Endothelial cell of umbilical vein (primary cell): ENCODE data around the gene PPP1R1B. TPM values are rescaled to one million over a fixed set of nuclear protein-coding genes. Genes with fewer than 3 reads are reported as not detected.

Experiments used
- BruUV-seq: library from RNA; stranded (reverse); fragments of 400-500 nt; replicated peaks from 2 replicates; lab custom pipeline; 2021; lab: Mats Ljungman, UMichigan
- CTCF ChIA-PET: fragments of 300-600, 350-600 bp; sonication (Branson Sonifier 250); formaldehyde crosslinking; loops from one replicate; lab custom pipeline; 2021; ENCODE audit warnings: antibody characterized with exemption, inconsistent platforms; lab: Charles Lee
- POLR2A ChIA-PET: fragments of 300-600, 350-600 bp; sonication (Branson Sonifier 250); formaldehyde crosslinking; loops from one replicate; lab custom pipeline; 2021; ENCODE audit warnings: antibody characterized with exemption, inconsistent platforms; lab: Charles Lee
- DNase-seq: peaks from one replicate; pipeline ENCODE4 v3.0.0-alpha.2; 2011; ENCODE audit warnings: low read depth, low spot score
- FAIRE-seq: peaks from 2 replicates; lab custom pipeline; 2011; peaks lifted over from hg19 to GRCh38; lab: Jason Lieb, UNC
- H2AFZ ChIP-seq: 2 replicates; pipeline ENCODE4 v1.6.0; 2012; ENCODE audit warnings: low read depth, low read length, control low read depth, inconsistent platforms
- H3K27ac ChIP-seq: 2 replicates; pipeline ENCODE4 v1.5.1; 2011; ENCODE audit warnings: low read depth, mild to moderate bottlenecking, control low read depth, low read length, moderate library complexity; ENCODE audit not compliant: insufficient read depth
- H3K27me3 ChIP-seq, 2 experiments: 2 replicates each; pipeline versions ENCODE4 v1.6.0 to v1.6.1; 2011; ENCODE audit warnings: low read length in 2 of 2, mixed read lengths in 1 of 2; ENCODE audit not compliant: control insufficient read depth in 2 of 2, insufficient read depth in 2 of 2
- H3K36me3 ChIP-seq, 2 experiments: 2 replicates in 1 of 2; 3 replicates in 1 of 2; pipeline ENCODE4 v1.5.1; 2011; ENCODE audit warnings: low read length in 2 of 2, mild to moderate bottlenecking in 1 of 2, moderate library complexity in 1 of 2; ENCODE audit not compliant: control insufficient read depth in 2 of 2, insufficient read depth in 2 of 2; ENCODE audit errors: extremely low read depth in 1 of 2
- H3K4me1 ChIP-seq: 3 replicates; pipeline ENCODE4 v1.5.1; 2011; ENCODE audit warnings: mild to moderate bottlenecking, low read length; ENCODE audit not compliant: control insufficient read depth, insufficient read depth; ENCODE audit errors: extremely low read depth
- H3K4me2 ChIP-seq: 2 replicates; pipeline ENCODE4 v1.6.1; 2011; ENCODE audit warnings: low read length, control low read depth, mixed read lengths; ENCODE audit not compliant: insufficient read depth
- H3K4me3 ChIP-seq, 3 experiments: fragments of 200-600 bp in 1 of 3; sonication (generic), shearing (Covaris generic) in 1 of 3; replicated peaks in 1 of 3; 2 replicates each; pipeline ENCODE4 v1.5.1; 2011 to 2016; ENCODE audit warnings: control low read depth in 3 of 3, low read length in 3 of 3, mild to moderate bottlenecking in 2 of 3, inconsistent platforms in 1 of 3, low read depth in 1 of 3, moderate library complexity in 1 of 3; ENCODE audit not compliant: insufficient read depth in 1 of 3
- H3K79me2 ChIP-seq: 2 replicates; pipeline ENCODE4 v1.6.0; 2012; ENCODE audit warnings: low read length, inconsistent platforms; ENCODE audit not compliant: control insufficient read depth, insufficient read depth
- H3K9ac ChIP-seq: replicated peaks from 2 replicates; pipeline ENCODE3; 2011; ENCODE audit warnings: low read length, control low read depth; ENCODE audit not compliant: insufficient read depth; ENCODE audit errors: extremely low read depth
- H3K9me1 ChIP-seq: replicated peaks from 3 replicates; pipeline ENCODE4 v1.6.0; 2011; ENCODE audit warnings: mild to moderate bottlenecking, low read length; ENCODE audit not compliant: control insufficient read depth, insufficient read depth; ENCODE audit errors: extremely low read depth
- H3K9me3 ChIP-seq: replicated peaks from 2 replicates; pipeline ENCODE4 v1.5.1; 2012; ENCODE audit warnings: low read length, inconsistent platforms; ENCODE audit not compliant: control insufficient read depth, insufficient read depth
- H4K20me1 ChIP-seq: replicated peaks from 2 replicates; pipeline ENCODE3; 2011; ENCODE audit warnings: mild to moderate bottlenecking, low read length; ENCODE audit not compliant: control insufficient read depth, insufficient read depth; ENCODE audit errors: extremely low read depth
- CTCF ChIP-seq, 2 donors: IDR thresholded peaks; 1 replicate in 1 of 2; 2 replicates in 1 of 2; pipeline ENCODE4 v1.5.1; 2011; ENCODE audit warnings: low read length in 2 of 2, mild to moderate bottlenecking in 2 of 2, moderate library complexity in 2 of 2, control low read depth in 1 of 2, inconsistent platforms in 1 of 2, low read depth in 1 of 2; ENCODE audit not compliant: insufficient read depth in 1 of 2; ENCODE audit errors: extremely low read depth in 1 of 2
- EZH2 ChIP-seq: IDR thresholded peaks from 2 replicates; pipeline ENCODE4 v1.6.1; 2012; ENCODE audit warnings: borderline replicate concordance, low read depth, mild to moderate bottlenecking, moderate library complexity, low read length, inconsistent platforms; ENCODE audit not compliant: severe bottlenecking
- FOS ChIP-seq: IDR thresholded peaks from 2 replicates; pipeline ENCODE4 v1.6.1; 2011; ENCODE audit warnings: mild to moderate bottlenecking, low read length, moderate library complexity, borderline replicate concordance; ENCODE audit not compliant: insufficient read depth
- GATA2 ChIP-seq: IDR thresholded peaks from 2 replicates; pipeline ENCODE4 v1.7.0; 2011; ENCODE audit warnings: low read depth, mild to moderate bottlenecking, moderate library complexity, mixed read lengths, low read length; ENCODE audit not compliant: insufficient read length, insufficient read depth
- JUN ChIP-seq: IDR thresholded peaks from 2 replicates; pipeline ENCODE4 v1.6.1; 2011; ENCODE audit warnings: borderline replicate concordance, low read depth; ENCODE audit not compliant: insufficient read length, insufficient read depth
- MAX ChIP-seq: IDR thresholded peaks from 2 replicates; pipeline ENCODE4 v1.6.1; 2011; ENCODE audit not compliant: insufficient read depth, insufficient read length
- MYC ChIP-seq: IDR thresholded peaks from one replicate; pipeline ENCODE4 v1.6.1; 2011; ENCODE audit warnings: mild to moderate bottlenecking, low read depth, low read length
- POLR2A ChIP-seq: IDR thresholded peaks from 2 replicates; pipeline ENCODE4 v1.6.1; 2012; ENCODE audit warnings: low read depth, mild to moderate bottlenecking, control low read depth, low read length
- POLR2AphosphoS5 ChIP-seq: IDR thresholded peaks from 2 replicates; pipeline ENCODE4 v1.6.1; 2012; ENCODE audit warnings: low read depth, mild to moderate bottlenecking, control low read depth, low read length, moderate library complexity; ENCODE audit not compliant: insufficient read depth
- dilution Hi-C: fragments of 300-500 bp; cut with MboI; formaldehyde crosslinking; loops from one replicate; pipeline ENCODE4 v1.15.0; 2019; ENCODE audit warnings: low sequenced_read_pairs; ENCODE audit not compliant: extremely low pct_ligation_motif_present
- intact Hi-C: fragments of 100-400 bp; cut with micrococcal nuclease; formaldehyde crosslinking; loops from one replicate; pipeline ENCODE4 v1.10.0; 2022
- polyA plus RNA-seq, 4 experiments: library from polyadenylated mRNA; depleted of rRNA in 3 of 4; stranded (reverse) in 3 of 4; unstranded in 1 of 4; fragments of >200 nt; gene quantifications; 2 replicates each; pipeline versions ENCODE4 v1.2.1 to v1.2.3, GENCODE V29; 2011 to 2012; ENCODE audit warnings: missing spikeins in 1 of 4
- total RNA-seq: library from RNA; stranded (reverse); gene quantifications from 2 replicates; pipeline ENCODE4 v1.2.3, GENCODE V29; 2021

Gene PPP1R1B
- total and polyA plus RNA-seq, 2 donors (not counting 3 experiments of a cell fraction or from before 2014, with no cell fraction given): not detected

- Histone ChIP-seq H3K9me3 (no peaks in the 10 kb centered on the region), H3K4me1 (no peaks in the 10 kb centered on the region), H2AFZ (no peak overlapping the region), H3K79me2 (no peaks in the 10 kb centered on the region), H3K36me3 (no peaks in the 10 kb centered on the region), H3K27me3 (peaks cover 92 to 98% of the 10 kb centered on the region in 2 experiments), H3K9me1 (no peaks in the 10 kb centered on the region), H3K4me3 (no peak overlapping the region), H4K20me1 (no peaks in the 10 kb centered on the region), H3K27ac (no peak overlapping the region), H3K4me2 (no peak overlapping the region), H3K9ac (no peak overlapping the region)
- BruUV-seq: no TSS peak
- DNase-seq (no peak), FAIRE-seq (no peak)
- CTCF ChIA-PET: interaction anchor here (1.0 to 1.9 kb wide), 4 partner anchors 21 to 53 kb away, joined by 3 to 8 read pairs (median 4); no protein-coding TSS in a partner anchor
- TF ChIP-seq EZH2 (no peak), FOS (no peak), CTCF (IDR thresholded peaks at IDR 0.05; ENCODE audit: extremely low read depth in 1 of 2, insufficient read depth in 1 of 2, low read depth in 1 of 2, low read length in 2 of 2) (no peak), GATA2 (no peak), JUN (no peak), MYC (no peak), POLR2AphosphoS5 (no peak), MAX (no peak), POLR2A (no peak)
- dilution Hi-C loops: no loop called here
- POLR2A ChIA-PET: no interaction called here
- intact Hi-C loops: no loop called here
These were observed 26.3 kb upstream of the PPP1R1B start for GRCh38 chr17:39600288-39600996.
